HCT116 (cell line): ENCODE measurements around the gene GLB1L. TPM values are rescaled to one million over a fixed set of nuclear protein-coding genes. Genes with fewer than 3 reads are reported as not detected.

Experiments used
- ATAC-seq: fragments of 200-7000 bp; cut with Tn5 transposase; 2 replicates; pipeline ENCODE4 v1.9.1; 2020; ENCODE audit warnings: mild to moderate bottlenecking, moderate library complexity
- BruUV-seq: library from RNA; stranded (reverse); fragments of 400-500 nt; replicated peaks from 2 replicates; lab custom pipeline; 2021; lab: Mats Ljungman, UMichigan
- CTCF ChIA-PET: fragments of 300-600 bp; sonication (Branson Sonifier 250); formaldehyde crosslinking; loops from one replicate; lab custom pipeline; 2021; ENCODE audit warnings: antibody characterized with exemption; lab: Charles Lee
- POLR2A ChIA-PET: fragments of 300-600, 350-600 bp; sonication (Branson Sonifier 250); formaldehyde crosslinking; loops from one replicate; lab custom pipeline; 2021; ENCODE audit warnings: antibody characterized with exemption; lab: Charles Lee
- RAD21 ChIA-PET, 2 experiments: fragments of 300-600 bp; sonication (Branson Sonifier 250); formaldehyde crosslinking; loops; one replicate each; lab custom pipeline; 2023; ENCODE audit warnings: low total read pairs in 2 of 2; ENCODE audit not compliant: uncharacterized antibody in 2 of 2, unreplicated experiment in 2 of 2, low non-redundant PET in 1 of 2; lab: Charles Lee
- DNase-seq: peaks from one replicate; pipeline ENCODE4 v3.0.0-alpha.2; 2010; ENCODE audit warnings: low read depth, low spot score
- H2AFZ ChIP-seq: fragments of 200-600 bp; shearing (Covaris generic), sonication (generic); 2 replicates; pipeline ENCODE4 v1.6.1; 2017; ENCODE audit warnings: low read depth, mixed run types, mixed read lengths, antibody characterized with exemption, low read length; ENCODE audit not compliant: poor library complexity, severe bottlenecking
- H3K27ac ChIP-seq: 2 replicates; pipeline ENCODE4 v1.5.1; 2012; ENCODE audit warnings: low read depth, low read length
- H3K27me3 ChIP-seq: fragments of 200-600 bp; sonication (generic); 2 replicates; pipeline ENCODE4 v1.6.1; 2016; ENCODE audit warnings: mixed run types, low read length, mixed read lengths; ENCODE audit not compliant: insufficient read depth
- H3K36me3 ChIP-seq, 2 experiments: fragments of 200-500 bp in 1 of 2; fragments of 200-600 bp in 1 of 2; sonication (Bioruptor generic) in 1 of 2; sonication (generic) in 1 of 2; 2 replicates each; pipeline versions ENCODE4 v1.5.1 to v1.6.1; 2014 to 2016; ENCODE audit warnings: low read length in 2 of 2, inconsistent platforms in 1 of 2, mixed read lengths in 1 of 2, mixed run types in 1 of 2; ENCODE audit not compliant: insufficient read depth in 2 of 2, control insufficient read depth in 1 of 2
- H3K4me1 ChIP-seq, 2 experiments: fragments of 200-600 bp in 1 of 2; sonication (generic) in 1 of 2; 2 replicates each; pipeline versions ENCODE4 v1.5.1 to v1.6.1; 2012 to 2017; ENCODE audit warnings: low read length in 2 of 2, inconsistent platforms in 1 of 2, mild to moderate bottlenecking in 1 of 2, mixed read lengths in 1 of 2, mixed run types in 1 of 2, moderate library complexity in 1 of 2; ENCODE audit not compliant: insufficient read depth in 2 of 2, control insufficient read depth in 1 of 2
- H3K4me2 ChIP-seq: fragments of 200-600 bp; sonication (generic); 2 replicates; pipeline ENCODE4 v1.6.1; 2017; ENCODE audit warnings: mixed run types, low read length, mixed read lengths
- H3K4me3 ChIP-seq, 2 experiments: fragments of 200-600 bp in 1 of 2; sonication (generic) in 1 of 2; replicated peaks in 1 of 2; 2 replicates each; pipeline ENCODE4 v1.5.1; 2011 to 2016; ENCODE audit warnings: low read length in 2 of 2, control low read depth in 1 of 2, low read depth in 1 of 2, mild to moderate bottlenecking in 1 of 2, mixed read lengths in 1 of 2, mixed run types in 1 of 2
- H3K79me2 ChIP-seq: fragments of 200-600 bp; sonication (generic); 2 replicates; pipeline ENCODE4 v1.6.1; 2017; ENCODE audit warnings: mild to moderate bottlenecking, mixed run types, low read length, moderate library complexity, mixed read lengths; ENCODE audit not compliant: insufficient read depth
- H3K9ac ChIP-seq: fragments of 200-600 bp; sonication (generic); 2 replicates; pipeline ENCODE4 v1.6.1; 2016; ENCODE audit warnings: low read length, mixed read lengths
- H3K9me2 ChIP-seq: fragments of 200-600 bp; sonication (generic), shearing (Covaris generic); 2 replicates; pipeline ENCODE4 v1.6.1; 2017; ENCODE audit warnings: mixed run types, mild to moderate bottlenecking, moderate library complexity; ENCODE audit not compliant: insufficient read depth
- H3K9me3 ChIP-seq, 2 experiments: fragments of 200-500 bp in 1 of 2; fragments of 200-600 bp in 1 of 2; sonication (Bioruptor generic) in 1 of 2; sonication (generic) in 1 of 2; 2 replicates each; pipeline ENCODE4 v1.6.1; 2014 to 2017; ENCODE audit warnings: low read length in 2 of 2, mixed read lengths in 2 of 2, inconsistent platforms in 1 of 2, low read depth in 1 of 2, mild to moderate bottlenecking in 1 of 2, mixed run types in 1 of 2, moderate library complexity in 1 of 2; ENCODE audit not compliant: control insufficient read depth in 1 of 2, insufficient read depth in 1 of 2
- H4K20me1 ChIP-seq: fragments of 200-600 bp; sonication (generic), shearing (Covaris generic); 2 replicates; pipeline ENCODE4 v1.6.1; 2017; ENCODE audit warnings: mixed run types, mild to moderate bottlenecking, moderate library complexity; ENCODE audit not compliant: insufficient read depth
- CEBPB ChIP-seq: IDR thresholded peaks from 2 replicates; pipeline ENCODE4 v1.6.1; 2012; ENCODE audit warnings: low read depth
- EGR1 ChIP-seq: IDR thresholded peaks from 2 replicates; pipeline ENCODE4 v1.6.1; 2012; ENCODE audit warnings: low read depth
- ELF1 ChIP-seq: IDR thresholded peaks from 2 replicates; pipeline ENCODE4 v1.6.1; 2012; ENCODE audit warnings: low read depth, borderline replicate concordance
- EZH2 ChIP-seq: fragments of 200-600 bp; sonication (generic); IDR thresholded peaks from 2 replicates; pipeline ENCODE4 v1.6.1; 2017; ENCODE audit warnings: antibody characterized with exemption, mixed run types
- FOSL1 ChIP-seq: IDR thresholded peaks from 2 replicates; pipeline ENCODE4 v1.6.1; 2012; ENCODE audit warnings: low read depth
- JUND ChIP-seq: IDR thresholded peaks from 2 replicates; pipeline ENCODE4 v1.6.1; 2012
- POLR2AphosphoS5 ChIP-seq: IDR thresholded peaks from 2 replicates; pipeline ENCODE4 v1.6.1; 2011; ENCODE audit warnings: mild to moderate bottlenecking, low read depth, low read length, moderate library complexity
- RAD21 ChIP-seq: IDR thresholded peaks from 2 replicates; pipeline ENCODE4 v1.6.1; 2012; ENCODE audit warnings: low read depth, mild to moderate bottlenecking
- SP1 ChIP-seq: IDR thresholded peaks from 2 replicates; pipeline ENCODE4 v1.6.1; 2012; ENCODE audit warnings: low read depth
- SRF ChIP-seq: IDR thresholded peaks from 2 replicates; pipeline ENCODE4 v1.6.1; 2012; ENCODE audit warnings: low read depth
- TCF7L2 ChIP-seq: IDR thresholded peaks from 2 replicates; pipeline ENCODE4 v1.7.0; 2011; ENCODE audit warnings: borderline replicate concordance, inconsistent platforms; ENCODE audit not compliant: insufficient read depth, insufficient read length; ENCODE audit errors: extremely low read depth
- YY1 ChIP-seq: IDR thresholded peaks from 2 replicates; pipeline ENCODE4 v1.6.1; 2011; ENCODE audit warnings: low read length, low read depth, moderate library complexity, mild to moderate bottlenecking; ENCODE audit not compliant: insufficient replicate concordance; ENCODE audit errors: extremely low read depth
- ZFX ChIP-seq: fragments of 450-650 bp; IDR thresholded peaks from 2 replicates; pipeline ENCODE4 v1.6.1; 2017
- ZNF274 ChIP-seq: fragments of 200-500 bp; sonication (Bioruptor generic); IDR thresholded peaks from 2 replicates; pipeline ENCODE4 v1.6.1; 2014; ENCODE audit warnings: mild to moderate bottlenecking, low read depth, low read length, inconsistent platforms
- intact Hi-C: fragments of 100-400 bp; cut with micrococcal nuclease; formaldehyde crosslinking; loops from 2 replicates; pipeline ENCODE4 v1.10.0; 2022
- total RNA-seq: library from RNA; stranded (reverse); gene quantifications from one replicate; pipeline ENCODE4 v1.2.1, GENCODE V29; 2021; ENCODE audit not compliant: unreplicated experiment
- TF ChIP-seq, protein P1 (sequence below), 3 experiments: fragments of 200-600 bp in 1 of 3; sonication (generic) in 1 of 3; IDR thresholded peaks in 2 of 3; conservative IDR thresholded peaks in 1 of 3; 2 replicates each; pipeline ENCODE4 v1.5.1; 2012 to 2017; ENCODE audit warnings: low read depth in 2 of 3, low read length in 2 of 3, antibody characterized with exemption in 1 of 3, borderline replicate concordance in 1 of 3, control low read depth in 1 of 3, mild to moderate bottlenecking in 1 of 3, mixed read lengths in 1 of 3, mixed run types in 1 of 3, moderate library complexity in 1 of 3; ENCODE audit not compliant: insufficient read depth in 1 of 3
- TF ChIP-seq, protein P2 (sequence below): IDR thresholded peaks from 2 replicates; pipeline ENCODE4 v1.6.1; 2012; ENCODE audit warnings: low read depth
- TF ChIP-seq, protein P3 (sequence below): IDR thresholded peaks from 2 replicates; pipeline ENCODE4 v1.6.1; 2011; ENCODE audit warnings: mild to moderate bottlenecking, low read length, moderate library complexity; ENCODE audit not compliant: insufficient replicate concordance; ENCODE audit errors: extremely low read depth

The GLB1L gene
- total RNA-seq, 1 experiment from 2014 or later, result 6.6 TPM

DNA sequence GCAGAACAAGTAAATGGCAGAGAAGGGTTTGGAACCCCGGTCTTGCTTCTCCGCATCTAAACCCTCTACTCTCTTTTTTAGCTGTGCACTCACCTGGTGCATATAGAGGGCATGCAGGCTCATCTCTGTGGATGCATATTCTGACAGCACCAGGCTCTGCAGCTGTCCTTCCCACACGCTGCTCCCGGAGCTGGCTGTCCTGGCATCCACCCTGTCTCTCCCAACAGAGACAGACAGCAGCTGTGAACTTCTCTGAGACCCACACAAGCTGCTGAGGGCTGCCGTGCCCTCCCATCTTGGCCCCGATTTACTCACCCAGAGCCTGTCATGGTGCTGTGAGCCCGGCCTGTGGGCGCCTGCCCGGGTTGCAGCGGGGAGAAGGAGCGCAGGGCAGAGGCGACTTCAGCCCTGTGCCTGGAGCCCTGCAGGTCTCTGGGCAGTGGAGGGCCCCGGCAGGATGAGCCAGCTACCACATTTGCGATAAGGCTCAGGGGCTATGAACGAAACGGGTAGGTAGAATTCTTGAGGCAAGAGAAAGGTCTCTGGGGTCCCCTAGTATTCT is 23.2 kb downstream of the GLB1L start (continued):
- TF ChIP-seq, protein P1, sequence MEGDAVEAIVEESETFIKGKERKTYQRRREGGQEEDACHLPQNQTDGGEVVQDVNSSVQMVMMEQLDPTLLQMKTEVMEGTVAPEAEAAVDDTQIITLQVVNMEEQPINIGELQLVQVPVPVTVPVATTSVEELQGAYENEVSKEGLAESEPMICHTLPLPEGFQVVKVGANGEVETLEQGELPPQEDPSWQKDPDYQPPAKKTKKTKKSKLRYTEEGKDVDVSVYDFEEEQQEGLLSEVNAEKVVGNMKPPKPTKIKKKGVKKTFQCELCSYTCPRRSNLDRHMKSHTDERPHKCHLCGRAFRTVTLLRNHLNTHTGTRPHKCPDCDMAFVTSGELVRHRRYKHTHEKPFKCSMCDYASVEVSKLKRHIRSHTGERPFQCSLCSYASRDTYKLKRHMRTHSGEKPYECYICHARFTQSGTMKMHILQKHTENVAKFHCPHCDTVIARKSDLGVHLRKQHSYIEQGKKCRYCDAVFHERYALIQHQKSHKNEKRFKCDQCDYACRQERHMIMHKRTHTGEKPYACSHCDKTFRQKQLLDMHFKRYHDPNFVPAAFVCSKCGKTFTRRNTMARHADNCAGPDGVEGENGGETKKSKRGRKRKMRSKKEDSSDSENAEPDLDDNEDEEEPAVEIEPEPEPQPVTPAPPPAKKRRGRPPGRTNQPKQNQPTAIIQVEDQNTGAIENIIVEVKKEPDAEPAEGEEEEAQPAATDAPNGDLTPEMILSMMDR (IDR thresholded peaks at IDR 0.05 in 2 of 3, conservative IDR thresholded peaks at IDR 0.05 in 1 of 3; ENCODE audit: borderline replicate concordance in 1 of 3, insufficient read depth in 1 of 3, low read depth in 2 of 3, low read length in 2 of 3), result no peak
- no peak for TF ChIP-seq ZFX
- no peak for TF ChIP-seq JUND
- TF ChIP-seq CEBPB, result no peak
- TF ChIP-seq YY1, result no peak
- no peak for TF ChIP-seq FOSL1
- TF ChIP-seq RAD21, result no peak
- TF ChIP-seq EZH2, result no peak
- no peak for TF ChIP-seq EGR1

DNA sequence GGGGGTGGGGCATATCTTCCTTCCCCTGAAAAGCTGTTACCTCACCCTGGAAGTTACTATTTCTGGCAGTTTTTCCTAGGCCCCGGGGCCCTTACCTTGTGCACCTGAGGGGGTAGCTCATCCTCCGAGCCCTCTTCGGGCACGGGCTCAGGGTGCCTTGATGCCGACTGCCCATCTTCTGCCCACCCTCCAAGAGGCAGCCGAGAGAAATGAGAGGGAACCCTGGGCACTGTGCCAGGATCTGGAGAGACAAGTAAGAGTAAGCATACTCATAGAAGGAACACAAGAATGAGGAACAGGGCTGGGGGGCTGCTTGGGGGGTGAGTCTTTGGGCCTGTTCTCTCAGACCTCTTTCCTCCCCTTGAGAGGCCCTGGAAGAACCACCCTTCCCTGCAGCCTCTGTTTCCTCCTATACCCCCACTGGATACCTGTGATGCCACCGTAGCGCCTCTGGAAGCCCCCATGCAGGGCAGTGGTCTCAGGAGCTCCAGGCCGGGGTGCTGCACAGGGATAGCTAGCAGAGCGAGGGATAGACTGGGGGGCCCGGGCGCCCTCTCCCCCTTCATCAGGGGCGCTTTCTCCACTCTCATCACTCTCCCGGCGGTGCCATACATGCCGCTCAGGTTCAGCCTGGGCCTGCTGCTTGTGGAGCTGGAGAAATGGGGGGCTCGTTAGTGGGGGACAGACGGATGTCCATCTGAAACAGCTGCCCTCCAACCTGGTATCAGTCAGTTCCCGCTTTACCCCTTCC is 24.4 kb downstream of the GLB1L start:
- Histone ChIP-seq H3K9ac (no peak overlapping the region), H4K20me1 (no peaks in the 10 kb centered on the region), H3K9me3 (no peaks in the 10 kb centered on the region), H3K27ac (no peak overlapping the region), H3K9me2 (no peaks in the 10 kb centered on the region), H2AFZ (no peak overlapping the region), H3K36me3 (peaks cover 22 to 26% of the 10 kb centered on the region in 2 experiments; a peak in 3 of 4 replicates), H3K4me3 (no peak overlapping the region), H3K4me2 (no peak overlapping the region), H3K27me3 (no peaks in the 10 kb centered on the region), H3K79me2 (no peaks in the 10 kb centered on the region), H3K4me1 (peaks cover 9 to 37% of the 10 kb centered on the region in 2 experiments; a peak in 3 of 4 replicates)
- no peak for ATAC-seq
- no peak for DNase-seq
- intact Hi-C loops, result no loop called here
- no TSS peak for BruUV-seq
- ChIA-PET CTCF (no interaction called here), POLR2A (no interaction called here), RAD21 (no interaction called here)
- TF ChIP-seq, protein P2, sequence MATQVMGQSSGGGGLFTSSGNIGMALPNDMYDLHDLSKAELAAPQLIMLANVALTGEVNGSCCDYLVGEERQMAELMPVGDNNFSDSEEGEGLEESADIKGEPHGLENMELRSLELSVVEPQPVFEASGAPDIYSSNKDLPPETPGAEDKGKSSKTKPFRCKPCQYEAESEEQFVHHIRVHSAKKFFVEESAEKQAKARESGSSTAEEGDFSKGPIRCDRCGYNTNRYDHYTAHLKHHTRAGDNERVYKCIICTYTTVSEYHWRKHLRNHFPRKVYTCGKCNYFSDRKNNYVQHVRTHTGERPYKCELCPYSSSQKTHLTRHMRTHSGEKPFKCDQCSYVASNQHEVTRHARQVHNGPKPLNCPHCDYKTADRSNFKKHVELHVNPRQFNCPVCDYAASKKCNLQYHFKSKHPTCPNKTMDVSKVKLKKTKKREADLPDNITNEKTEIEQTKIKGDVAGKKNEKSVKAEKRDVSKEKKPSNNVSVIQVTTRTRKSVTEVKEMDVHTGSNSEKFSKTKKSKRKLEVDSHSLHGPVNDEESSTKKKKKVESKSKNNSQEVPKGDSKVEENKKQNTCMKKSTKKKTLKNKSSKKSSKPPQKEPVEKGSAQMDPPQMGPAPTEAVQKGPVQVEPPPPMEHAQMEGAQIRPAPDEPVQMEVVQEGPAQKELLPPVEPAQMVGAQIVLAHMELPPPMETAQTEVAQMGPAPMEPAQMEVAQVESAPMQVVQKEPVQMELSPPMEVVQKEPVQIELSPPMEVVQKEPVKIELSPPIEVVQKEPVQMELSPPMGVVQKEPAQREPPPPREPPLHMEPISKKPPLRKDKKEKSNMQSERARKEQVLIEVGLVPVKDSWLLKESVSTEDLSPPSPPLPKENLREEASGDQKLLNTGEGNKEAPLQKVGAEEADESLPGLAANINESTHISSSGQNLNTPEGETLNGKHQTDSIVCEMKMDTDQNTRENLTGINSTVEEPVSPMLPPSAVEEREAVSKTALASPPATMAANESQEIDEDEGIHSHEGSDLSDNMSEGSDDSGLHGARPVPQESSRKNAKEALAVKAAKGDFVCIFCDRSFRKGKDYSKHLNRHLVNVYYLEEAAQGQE, result no peak
- TF ChIP-seq SRF, result no peak
- no peak for TF ChIP-seq SP1
- no peak for TF ChIP-seq EZH2
- no peak for TF ChIP-seq ZNF274
- TF ChIP-seq RAD21, result no peak
- TF ChIP-seq ELF1, result no peak
- TF ChIP-seq ZFX, result no peak
- TF ChIP-seq POLR2AphosphoS5, result no peak
- TF ChIP-seq, protein P3, sequence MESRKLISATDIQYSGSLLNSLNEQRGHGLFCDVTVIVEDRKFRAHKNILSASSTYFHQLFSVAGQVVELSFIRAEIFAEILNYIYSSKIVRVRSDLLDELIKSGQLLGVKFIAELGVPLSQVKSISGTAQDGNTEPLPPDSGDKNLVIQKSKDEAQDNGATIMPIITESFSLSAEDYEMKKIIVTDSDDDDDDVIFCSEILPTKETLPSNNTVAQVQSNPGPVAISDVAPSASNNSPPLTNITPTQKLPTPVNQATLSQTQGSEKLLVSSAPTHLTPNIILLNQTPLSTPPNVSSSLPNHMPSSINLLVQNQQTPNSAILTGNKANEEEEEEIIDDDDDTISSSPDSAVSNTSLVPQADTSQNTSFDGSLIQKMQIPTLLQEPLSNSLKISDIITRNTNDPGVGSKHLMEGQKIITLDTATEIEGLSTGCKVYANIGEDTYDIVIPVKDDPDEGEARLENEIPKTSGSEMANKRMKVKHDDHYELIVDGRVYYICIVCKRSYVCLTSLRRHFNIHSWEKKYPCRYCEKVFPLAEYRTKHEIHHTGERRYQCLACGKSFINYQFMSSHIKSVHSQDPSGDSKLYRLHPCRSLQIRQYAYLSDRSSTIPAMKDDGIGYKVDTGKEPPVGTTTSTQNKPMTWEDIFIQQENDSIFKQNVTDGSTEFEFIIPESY, result no peak
- TF ChIP-seq TCF7L2, result no peak
- no peak for TF ChIP-seq FOSL1
